ENCODE measurements around the gene CLSTN2. TPM values are rescaled to one million over a fixed set of nuclear protein-coding genes. Genes with fewer than 3 reads are reported as not detected.

CLSTN2 gene
- not detected in 2 replicates for total RNA-seq (2014; rRNA removed)
- percentile 0 among the genes with signal in this experiment for Bru-seq, nascent RNA
- not detected for BruChase-seq, experiment 1, labeled RNA remaining after a 6-hour chase
- BruChase-seq, experiment 2, labeled RNA remaining after a 2-hour chase, result percentile 0 among the genes with signal in this experiment
- long read RNA-seq, result 0 reads

GRCh38 chr3:139935016-139935865, at the start of gene CLSTN2:
CLSTN2 (plus strand) TSS chr3:139935185.
- Histone ChIP-seq H3F3A (ENCODE audit: low read length, unreplicated experiment) (no peaks in the 10 kb centered on the region), H3K79me2 (ENCODE audit: low read length) (no peaks in the 10 kb centered on the region), H3K4me1 (ENCODE audit: insufficient read depth, low read length) (no peaks in the 10 kb centered on the region), H3K9me3 (ENCODE audit: low read length) (no peaks in the 10 kb centered on the region), H4K20me1 (ENCODE audit: low read length) (no peaks in the 10 kb centered on the region), H3K4me3 (ENCODE audit: low read length) (no peak within 1 kb of the TSS), H3K27me3 (ENCODE audit: low read length) (peaks cover 33% of the 10 kb centered on the region), H3K4me2 (ENCODE audit: low read length) (no peak within 1 kb of the TSS), H2AFZ (ENCODE audit: low read length) (no peak within 1 kb of the TSS), H3K27ac (ENCODE audit: low read length) (no peak within 1 kb of the TSS), H3K36me3 (ENCODE audit: low read depth, low read length) (no peaks in the 10 kb centered on the region), H3K9me2 (replicated peaks; ENCODE audit: low read length) (no peaks in the 10 kb centered on the region), H3K9ac (ENCODE audit: low read length) (no peak within 1 kb of the TSS)
- CTCF ChIA-PET, result no interaction called here
- ATAC-seq (peak; percentile 20; the same call in 1 of the 2 replicates), DNase-seq (no peak)
- peak; percentile 38 for TF ChIP-seq EZH2 (IDR thresholded peaks at IDR 0.05; ENCODE audit: low read length, unreplicated experiment)
- no peak for TF ChIP-seq EZH2phosphoT487 (IDR thresholded peaks at IDR 0.05; ENCODE audit: borderline replicate concordance, low read length)
- POLR2A ChIA-PET (ENCODE audit: unreplicated experiment), result no interaction called here
- BruUV-seq (replicated peaks), result no TSS peak
- intact Hi-C loops (cut with micrococcal nuclease), result no loop called here

DNA sequence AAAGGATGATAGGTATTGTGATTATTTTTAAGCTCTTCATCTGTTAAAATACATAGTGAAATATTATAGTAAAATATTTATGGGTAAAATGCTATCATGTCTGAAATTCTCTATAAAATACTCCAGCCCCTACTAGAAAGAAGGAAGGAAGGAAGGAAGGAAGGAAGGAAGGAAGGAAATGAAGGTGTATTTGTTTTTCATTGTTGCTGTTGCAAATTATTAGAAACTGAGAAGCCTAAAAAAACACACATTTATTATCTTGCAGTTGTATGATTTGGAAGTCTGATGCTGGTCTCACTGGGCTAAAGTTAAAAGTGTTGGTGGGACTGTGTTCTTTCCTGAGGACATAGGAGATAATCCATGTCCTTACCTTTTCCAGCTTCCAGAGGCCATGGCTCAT, 47.6 kb upstream of the CLSTN2 start:
- Histone ChIP-seq H3K4me3 (ENCODE audit: low read length) (no peak overlapping the region), H3K27me3 (ENCODE audit: low read length) (no peaks in the 10 kb centered on the region), H3K27ac (ENCODE audit: low read length) (no peak overlapping the region), H3K9me2 (replicated peaks; ENCODE audit: low read length) (no peaks in the 10 kb centered on the region), H2AFZ (ENCODE audit: low read length) (no peak overlapping the region), H3K79me2 (ENCODE audit: low read length) (no peaks in the 10 kb centered on the region), H3K36me3 (ENCODE audit: low read depth, low read length) (no peaks in the 10 kb centered on the region), H3K9me3 (ENCODE audit: low read length) (no peaks in the 10 kb centered on the region), H4K20me1 (ENCODE audit: low read length) (no peaks in the 10 kb centered on the region), H3K4me1 (ENCODE audit: insufficient read depth, low read length) (no peaks in the 10 kb centered on the region), H3K9ac (ENCODE audit: low read length) (no peak overlapping the region), H3F3A (ENCODE audit: low read length, unreplicated experiment) (no peaks in the 10 kb centered on the region), H3K4me2 (ENCODE audit: low read length) (no peak overlapping the region)
- DNase-seq, result no peak
- ChIA-PET POLR2A (ENCODE audit: unreplicated experiment) (no interaction called here), CTCF (no interaction called here)
- no peak for ATAC-seq
- intact Hi-C loops (cut with micrococcal nuclease), result no loop called here
- no TSS peak for BruUV-seq (replicated peaks)
- TF ChIP-seq EZH2phosphoT487 (IDR thresholded peaks at IDR 0.05; ENCODE audit: borderline replicate concordance, low read length) (no peak), EZH2 (IDR thresholded peaks at IDR 0.05; ENCODE audit: low read length, unreplicated experiment) (no peak)
- TF ChIP-seq, protein P1, sequence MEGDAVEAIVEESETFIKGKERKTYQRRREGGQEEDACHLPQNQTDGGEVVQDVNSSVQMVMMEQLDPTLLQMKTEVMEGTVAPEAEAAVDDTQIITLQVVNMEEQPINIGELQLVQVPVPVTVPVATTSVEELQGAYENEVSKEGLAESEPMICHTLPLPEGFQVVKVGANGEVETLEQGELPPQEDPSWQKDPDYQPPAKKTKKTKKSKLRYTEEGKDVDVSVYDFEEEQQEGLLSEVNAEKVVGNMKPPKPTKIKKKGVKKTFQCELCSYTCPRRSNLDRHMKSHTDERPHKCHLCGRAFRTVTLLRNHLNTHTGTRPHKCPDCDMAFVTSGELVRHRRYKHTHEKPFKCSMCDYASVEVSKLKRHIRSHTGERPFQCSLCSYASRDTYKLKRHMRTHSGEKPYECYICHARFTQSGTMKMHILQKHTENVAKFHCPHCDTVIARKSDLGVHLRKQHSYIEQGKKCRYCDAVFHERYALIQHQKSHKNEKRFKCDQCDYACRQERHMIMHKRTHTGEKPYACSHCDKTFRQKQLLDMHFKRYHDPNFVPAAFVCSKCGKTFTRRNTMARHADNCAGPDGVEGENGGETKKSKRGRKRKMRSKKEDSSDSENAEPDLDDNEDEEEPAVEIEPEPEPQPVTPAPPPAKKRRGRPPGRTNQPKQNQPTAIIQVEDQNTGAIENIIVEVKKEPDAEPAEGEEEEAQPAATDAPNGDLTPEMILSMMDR (conservative IDR thresholded peaks at IDR 0.05; ENCODE audit: low read depth, low read length), result no peak

GRCh38 chr3:139888561-139889140, 46.3 kb upstream of the CLSTN2 start:
- ChIA-PET POLR2A (ENCODE audit: unreplicated experiment) (no interaction called here), CTCF (no interaction called here)
- ATAC-seq (no peak), DNase-seq (no peak)
- Histone ChIP-seq H3K36me3 (ENCODE audit: low read depth, low read length) (no peaks in the 10 kb centered on the region), H3K4me1 (ENCODE audit: insufficient read depth, low read length) (no peaks in the 10 kb centered on the region), H3K9ac (ENCODE audit: low read length) (no peak overlapping the region), H2AFZ (ENCODE audit: low read length) (no peak overlapping the region), H3K4me2 (ENCODE audit: low read length) (no peak overlapping the region), H3K4me3 (ENCODE audit: low read length) (no peak overlapping the region), H3F3A (ENCODE audit: low read length, unreplicated experiment) (no peaks in the 10 kb centered on the region), H3K9me3 (ENCODE audit: low read length) (no peaks in the 10 kb centered on the region), H4K20me1 (ENCODE audit: low read length) (no peaks in the 10 kb centered on the region), H3K27ac (ENCODE audit: low read length) (no peak overlapping the region), H3K79me2 (ENCODE audit: low read length) (no peaks in the 10 kb centered on the region), H3K27me3 (ENCODE audit: low read length) (no peaks in the 10 kb centered on the region), H3K9me2 (replicated peaks; ENCODE audit: low read length) (no peaks in the 10 kb centered on the region)
- TF ChIP-seq, protein P1 (conservative IDR thresholded peaks at IDR 0.05; ENCODE audit: low read depth, low read length), result no peak
- no peak for TF ChIP-seq EZH2phosphoT487 (IDR thresholded peaks at IDR 0.05; ENCODE audit: borderline replicate concordance, low read length)
- TF ChIP-seq EZH2 (IDR thresholded peaks at IDR 0.05; ENCODE audit: low read length, unreplicated experiment), result no peak
- intact Hi-C loops (cut with micrococcal nuclease), result no loop called here
- no TSS peak for BruUV-seq (replicated peaks)

All from PC-3 (cell line).